SK-N-SH (cell line): ENCODE measurements around the gene SMAD3.

ENCODE experiments used
- CHD2 ChIP-seq: fragments of 150-350 bp; IDR thresholded peaks from 2 replicates; pipeline ENCODE4 v1.6.1; 2018; ENCODE audit warnings: low read length; ENCODE audit not compliant: partially characterized antibody
- ELF1 ChIP-seq: IDR thresholded peaks from 2 replicates; pipeline ENCODE4 v1.4.0; 2012
- EP300 ChIP-seq, 2 experiments: IDR thresholded peaks; 2 replicates each; pipeline versions ENCODE4 v1.4.0 to v1.6.1; 2012; ENCODE audit warnings: borderline replicate concordance in 1 of 2, low read depth in 1 of 2, low read length in 1 of 2
- EZH2phosphoT487 ChIP-seq: fragments of 200-600 bp; sonication (generic); IDR thresholded peaks from 2 replicates; pipeline ENCODE4 v1.6.1; 2017; ENCODE audit warnings: low read depth, mixed run types, mild to moderate bottlenecking, antibody characterized with exemption, moderate library complexity, borderline replicate concordance
- GABPA ChIP-seq: IDR thresholded peaks from 2 replicates; pipeline ENCODE4 v1.4.0; 2012; ENCODE audit warnings: low read depth, mild to moderate bottlenecking
- NRF1 ChIP-seq: IDR thresholded peaks from 2 replicates; pipeline ENCODE4 v1.6.1; 2012; ENCODE audit warnings: low read depth, mild to moderate bottlenecking, low read length
- POLR2AphosphoS5 ChIP-seq: IDR thresholded peaks from 2 replicates; pipeline ENCODE4 v1.6.1; 2012; ENCODE audit warnings: low read depth, low read length
- RAD21 ChIP-seq: IDR thresholded peaks from 2 replicates; pipeline ENCODE4 v1.6.1; 2012; ENCODE audit warnings: mild to moderate bottlenecking, low read length
- SMC3 ChIP-seq: IDR thresholded peaks from 2 replicates; pipeline ENCODE4 v1.6.1; 2012; ENCODE audit warnings: low read depth, low read length, improper control_type of control experiment
- TF ChIP-seq, protein P1 (sequence below): fragments of 200-600 bp; sonication (generic); IDR thresholded peaks from 2 replicates; pipeline ENCODE4 v1.6.1; 2017; ENCODE audit warnings: antibody characterized with exemption, mild to moderate bottlenecking, moderate library complexity
- TF ChIP-seq, protein P2 (sequence below): IDR thresholded peaks from 2 replicates; pipeline ENCODE4; 2012
- TF ChIP-seq, protein P3 (sequence below): IDR thresholded peaks from 2 replicates; pipeline ENCODE4 v1.4.0; 2012; ENCODE audit warnings: low read depth, borderline replicate concordance
- TF ChIP-seq, protein P4 (sequence below): IDR thresholded peaks from 2 replicates; pipeline ENCODE4 v1.6.1; 2012; ENCODE audit warnings: mild to moderate bottlenecking, low read depth, low read length, moderate library complexity

DNA sequence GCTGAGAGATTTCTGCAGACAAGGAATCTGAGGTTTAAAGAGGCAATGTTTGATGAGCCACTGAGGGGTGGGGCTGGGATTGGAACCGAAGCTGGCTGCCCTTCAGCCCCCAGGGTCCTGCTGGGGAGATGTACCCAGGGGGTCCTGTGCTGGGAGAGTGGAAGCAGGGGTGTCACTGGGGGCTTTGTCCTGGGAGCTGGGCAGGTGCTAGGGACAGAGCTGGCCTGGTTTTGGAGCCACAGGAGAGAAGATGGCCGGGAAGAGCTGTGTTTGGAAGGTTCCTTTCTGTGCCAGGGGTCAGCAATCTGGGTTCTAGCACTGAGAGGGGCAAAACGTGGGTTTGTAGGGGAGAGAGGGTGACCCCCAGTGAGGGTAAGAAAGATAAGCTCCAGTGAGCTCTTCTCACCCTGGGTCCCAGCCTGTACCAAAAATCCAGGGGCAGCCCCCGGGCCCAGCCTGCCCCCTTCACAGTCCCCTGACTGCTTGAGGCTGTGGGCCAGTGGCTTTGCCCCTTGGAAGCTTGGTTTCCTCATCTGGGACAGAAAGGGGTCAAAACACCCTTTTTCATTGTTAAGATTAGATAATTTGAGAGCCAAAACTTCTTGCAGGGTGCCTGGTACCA, 69.6 kb downstream of the SMAD3 start:
- TF ChIP-seq RAD21 (no peak), GABPA (no peak), POLR2AphosphoS5 (no peak), EZH2phosphoT487 (no peak), SMC3 (no peak), EP300 (IDR thresholded peaks at IDR 0.05; ENCODE audit: borderline replicate concordance in 1 of 2, low read depth in 1 of 2, low read length in 1 of 2) (no peak), CHD2 (no peak), ELF1 (no peak), NRF1 (no peak)
- TF ChIP-seq, protein P1, sequence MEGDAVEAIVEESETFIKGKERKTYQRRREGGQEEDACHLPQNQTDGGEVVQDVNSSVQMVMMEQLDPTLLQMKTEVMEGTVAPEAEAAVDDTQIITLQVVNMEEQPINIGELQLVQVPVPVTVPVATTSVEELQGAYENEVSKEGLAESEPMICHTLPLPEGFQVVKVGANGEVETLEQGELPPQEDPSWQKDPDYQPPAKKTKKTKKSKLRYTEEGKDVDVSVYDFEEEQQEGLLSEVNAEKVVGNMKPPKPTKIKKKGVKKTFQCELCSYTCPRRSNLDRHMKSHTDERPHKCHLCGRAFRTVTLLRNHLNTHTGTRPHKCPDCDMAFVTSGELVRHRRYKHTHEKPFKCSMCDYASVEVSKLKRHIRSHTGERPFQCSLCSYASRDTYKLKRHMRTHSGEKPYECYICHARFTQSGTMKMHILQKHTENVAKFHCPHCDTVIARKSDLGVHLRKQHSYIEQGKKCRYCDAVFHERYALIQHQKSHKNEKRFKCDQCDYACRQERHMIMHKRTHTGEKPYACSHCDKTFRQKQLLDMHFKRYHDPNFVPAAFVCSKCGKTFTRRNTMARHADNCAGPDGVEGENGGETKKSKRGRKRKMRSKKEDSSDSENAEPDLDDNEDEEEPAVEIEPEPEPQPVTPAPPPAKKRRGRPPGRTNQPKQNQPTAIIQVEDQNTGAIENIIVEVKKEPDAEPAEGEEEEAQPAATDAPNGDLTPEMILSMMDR = no peak
- TF ChIP-seq, protein P2, sequence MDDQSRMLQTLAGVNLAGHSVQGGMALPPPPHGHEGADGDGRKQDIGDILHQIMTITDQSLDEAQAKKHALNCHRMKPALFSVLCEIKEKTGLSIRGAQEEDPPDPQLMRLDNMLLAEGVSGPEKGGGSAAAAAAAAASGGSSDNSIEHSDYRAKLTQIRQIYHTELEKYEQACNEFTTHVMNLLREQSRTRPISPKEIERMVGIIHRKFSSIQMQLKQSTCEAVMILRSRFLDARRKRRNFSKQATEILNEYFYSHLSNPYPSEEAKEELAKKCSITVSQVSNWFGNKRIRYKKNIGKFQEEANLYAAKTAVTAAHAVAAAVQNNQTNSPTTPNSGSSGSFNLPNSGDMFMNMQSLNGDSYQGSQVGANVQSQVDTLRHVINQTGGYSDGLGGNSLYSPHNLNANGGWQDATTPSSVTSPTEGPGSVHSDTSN = no peak
- TF ChIP-seq, protein P3, sequence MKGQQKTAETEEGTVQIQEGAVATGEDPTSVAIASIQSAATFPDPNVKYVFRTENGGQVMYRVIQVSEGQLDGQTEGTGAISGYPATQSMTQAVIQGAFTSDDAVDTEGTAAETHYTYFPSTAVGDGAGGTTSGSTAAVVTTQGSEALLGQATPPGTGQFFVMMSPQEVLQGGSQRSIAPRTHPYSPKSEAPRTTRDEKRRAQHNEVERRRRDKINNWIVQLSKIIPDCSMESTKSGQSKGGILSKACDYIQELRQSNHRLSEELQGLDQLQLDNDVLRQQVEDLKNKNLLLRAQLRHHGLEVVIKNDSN = no peak
- TF ChIP-seq, protein P4, sequence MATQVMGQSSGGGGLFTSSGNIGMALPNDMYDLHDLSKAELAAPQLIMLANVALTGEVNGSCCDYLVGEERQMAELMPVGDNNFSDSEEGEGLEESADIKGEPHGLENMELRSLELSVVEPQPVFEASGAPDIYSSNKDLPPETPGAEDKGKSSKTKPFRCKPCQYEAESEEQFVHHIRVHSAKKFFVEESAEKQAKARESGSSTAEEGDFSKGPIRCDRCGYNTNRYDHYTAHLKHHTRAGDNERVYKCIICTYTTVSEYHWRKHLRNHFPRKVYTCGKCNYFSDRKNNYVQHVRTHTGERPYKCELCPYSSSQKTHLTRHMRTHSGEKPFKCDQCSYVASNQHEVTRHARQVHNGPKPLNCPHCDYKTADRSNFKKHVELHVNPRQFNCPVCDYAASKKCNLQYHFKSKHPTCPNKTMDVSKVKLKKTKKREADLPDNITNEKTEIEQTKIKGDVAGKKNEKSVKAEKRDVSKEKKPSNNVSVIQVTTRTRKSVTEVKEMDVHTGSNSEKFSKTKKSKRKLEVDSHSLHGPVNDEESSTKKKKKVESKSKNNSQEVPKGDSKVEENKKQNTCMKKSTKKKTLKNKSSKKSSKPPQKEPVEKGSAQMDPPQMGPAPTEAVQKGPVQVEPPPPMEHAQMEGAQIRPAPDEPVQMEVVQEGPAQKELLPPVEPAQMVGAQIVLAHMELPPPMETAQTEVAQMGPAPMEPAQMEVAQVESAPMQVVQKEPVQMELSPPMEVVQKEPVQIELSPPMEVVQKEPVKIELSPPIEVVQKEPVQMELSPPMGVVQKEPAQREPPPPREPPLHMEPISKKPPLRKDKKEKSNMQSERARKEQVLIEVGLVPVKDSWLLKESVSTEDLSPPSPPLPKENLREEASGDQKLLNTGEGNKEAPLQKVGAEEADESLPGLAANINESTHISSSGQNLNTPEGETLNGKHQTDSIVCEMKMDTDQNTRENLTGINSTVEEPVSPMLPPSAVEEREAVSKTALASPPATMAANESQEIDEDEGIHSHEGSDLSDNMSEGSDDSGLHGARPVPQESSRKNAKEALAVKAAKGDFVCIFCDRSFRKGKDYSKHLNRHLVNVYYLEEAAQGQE = no peak
